Thoracic aorta (tissue), 2 donors: ENCODE results near the gene DPAGT1. TPM values are rescaled to one million over a fixed set of nuclear protein-coding genes. Genes with fewer than 3 reads are reported as not detected.

Experiments
- ATAC-seq: fragments of 150-250 bp; one replicate; pipeline ENCODE4 v1.8.0; 2017; ENCODE audit warnings: low read depth; ENCODE audit not compliant: insufficient number of reproducible peaks, low FRiP score
- DNase-seq: peaks from one replicate; pipeline ENCODE4 v3.0.0-alpha.2; 2020; ENCODE audit warnings: low spot score
- H3K27ac ChIP-seq, 2 donors: fragments of 200-600 bp; sonication (generic); 1 replicate in 1 of 2; 2 replicates in 1 of 2; pipeline ENCODE4 v1.5.1; 2016; ENCODE audit warnings: mild to moderate bottlenecking in 2 of 2, moderate library complexity in 2 of 2
- H3K27me3 ChIP-seq: fragments of 200-600 bp; sonication (generic); replicated peaks from 2 replicates; pipeline ENCODE4 v1.6.0; 2016; ENCODE audit warnings: mild to moderate bottlenecking; ENCODE audit not compliant: insufficient read depth
- H3K36me3 ChIP-seq: fragments of 200-600 bp; sonication (generic); one replicate; pipeline ENCODE4 v1.5.1; 2016
- H3K4me1 ChIP-seq, 2 donors: fragments of 200-600 bp; sonication (generic); 1 replicate in 1 of 2; 2 replicates in 1 of 2; pipeline versions ENCODE4 v1.5.1 to v1.6.0; 2016; ENCODE audit warnings: low read depth in 2 of 2, mild to moderate bottlenecking in 1 of 2; ENCODE audit not compliant: control insufficient read depth in 1 of 2
- H3K4me3 ChIP-seq: fragments of 200-600 bp; sonication (generic); 2 replicates; pipeline ENCODE4 v1.5.1; 2016; ENCODE audit warnings: mild to moderate bottlenecking
- H3K9me3 ChIP-seq: fragments of 200-600 bp; sonication (generic); 2 replicates; pipeline ENCODE4 v1.5.1; 2016
- CTCF ChIP-seq: fragments of 200-600 bp; sonication (generic); IDR thresholded peaks from one replicate; pipeline ENCODE4 v1.5.1; 2019; ENCODE audit warnings: antibody characterized with exemption
- total RNA-seq, 2 donors: library from RNA; depleted of rRNA; stranded (reverse); fragments of >200 nt; gene quantifications; one replicate each; pipeline versions ENCODE4 v1.1.0 to v1.2.3, GENCODE V29; 2016

Gene DPAGT1
- total RNA-seq, 2 donors from 2014 or later = 21.4 to 44.3 TPM

DNA sequence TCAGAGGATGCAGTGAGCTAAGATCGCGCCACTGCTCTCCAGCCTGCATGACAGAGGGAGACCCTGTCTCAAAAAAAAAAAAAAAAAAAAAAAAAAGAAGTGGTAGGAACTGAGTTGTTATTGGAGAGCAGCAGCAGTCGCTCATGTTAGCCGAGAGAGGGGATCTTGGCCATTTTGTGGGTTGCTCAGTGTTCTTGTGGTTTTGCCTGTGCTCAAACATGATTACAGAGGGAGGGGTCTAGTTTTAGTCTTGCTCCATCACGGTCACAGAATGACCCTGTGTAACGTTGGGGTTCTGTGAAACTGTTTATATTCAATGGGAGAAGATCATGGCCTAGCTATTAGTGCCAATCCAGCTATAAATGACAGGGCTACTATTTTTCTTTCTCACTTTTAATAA is 1.9 kb downstream of the DPAGT1 start:
- H3K36me3 ChIP-seq = peaks cover 18% of the 10 kb centered on the region
- no peak overlapping the region for H3K4me3 ChIP-seq
- TF ChIP-seq CTCF = no peak
- ATAC-seq (no peak), DNase-seq (no peak)
- H3K27ac ChIP-seq = no peak overlapping the region
- no peaks in the 10 kb centered on the region for H3K9me3 ChIP-seq
- no peaks in the 10 kb centered on the region for H3K27me3 ChIP-seq
- peaks cover 19 to 32% of the 10 kb centered on the region in 2 donors for H3K4me1 ChIP-seq

DNA sequence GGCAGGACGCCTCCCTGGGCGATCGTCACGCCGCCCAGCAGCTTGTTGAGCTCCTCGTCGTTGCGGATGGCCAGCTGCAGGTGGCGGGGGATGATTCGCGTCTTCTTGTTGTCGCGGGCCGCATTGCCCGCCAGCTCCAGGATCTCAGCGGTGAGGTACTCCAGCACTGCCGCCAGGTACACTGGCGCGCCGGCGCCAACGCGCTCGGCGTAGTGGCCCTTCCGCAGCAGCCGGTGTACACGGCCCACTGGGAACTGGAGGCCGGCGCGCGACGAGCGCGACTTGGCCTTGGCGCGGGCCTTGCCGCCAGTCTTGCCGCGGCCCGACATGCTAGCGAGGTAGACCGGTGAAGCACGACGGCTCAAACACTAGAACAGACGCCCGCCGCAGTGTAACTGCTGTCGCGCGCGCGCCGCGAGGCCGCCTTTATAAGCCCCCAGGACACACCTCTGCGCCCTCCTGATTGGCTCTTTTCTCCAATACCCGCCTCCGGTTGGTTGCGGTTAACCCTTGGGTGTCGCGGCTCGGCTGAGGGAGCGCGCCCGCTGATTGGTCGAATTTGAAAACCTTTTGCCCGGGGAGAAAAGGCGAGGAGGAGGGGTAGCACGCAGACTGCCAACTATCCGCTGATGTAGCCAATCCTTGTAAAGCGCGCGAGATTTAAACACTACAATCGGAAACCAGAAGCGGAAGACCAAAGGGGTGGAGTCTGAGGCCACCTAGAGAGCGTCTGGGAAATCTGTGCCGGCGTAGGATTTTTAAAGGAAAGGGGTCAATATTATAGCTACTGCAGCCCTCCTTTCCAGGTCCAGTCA is 6.4 kb downstream of the DPAGT1 start:
- TF ChIP-seq CTCF = no peak
- Histone ChIP-seq H3K27ac (peak overlapping the region; percentile 88 to 95), H3K4me1 (peaks cover 18 to 30% of the 10 kb centered on the region in 2 donors), H3K36me3 (peaks cover 18% of the 10 kb centered on the region), H3K27me3 (no peaks in the 10 kb centered on the region), H3K9me3 (no peaks in the 10 kb centered on the region), H3K4me3 (peak overlapping the region; percentile 86)
- DNase-seq (peak; percentile 97), ATAC-seq (peak; percentile 97)

GRCh38 chr11:119094816-119095065 is 6.9 kb downstream of the DPAGT1 start:
- peak; percentile 54 for ATAC-seq
- Histone ChIP-seq H3K9me3 (no peaks in the 10 kb centered on the region), H3K27me3 (no peaks in the 10 kb centered on the region), H3K4me1 (peaks cover 16 to 24% of the 10 kb centered on the region in 2 donors), H3K36me3 (peaks cover 18% of the 10 kb centered on the region), H3K27ac (peak overlapping the region; percentile 88 to 95), H3K4me3 (peak overlapping the region; percentile 86)
- peak; percentile 64 for TF ChIP-seq CTCF
- peak; percentile 59 for DNase-seq

GRCh38 chr11:119093942-119094815 is 7.5 kb downstream of the DPAGT1 start:
- peak overlapping the region; percentile 86 for H3K4me3 ChIP-seq
- DNase-seq = no peak

More at GRCh38 chr11:119093942-119094815, 7.5 kb downstream of the DPAGT1 start:
- ATAC-seq = peak; percentile 2
- Histone ChIP-seq H3K9me3 (no peaks in the 10 kb centered on the region), H3K27ac (peak overlapping the region; percentile 88 to 95), H3K4me1 (peaks cover 16 to 23% of the 10 kb centered on the region in 2 donors), H3K27me3 (no peaks in the 10 kb centered on the region), H3K36me3 (peaks cover 18% of the 10 kb centered on the region)
- TF ChIP-seq CTCF = no peak
